IPS DF 6.9 (cell line): Measurements from ENCODE around the gene CFAP20.

ENCODE experiments used
- DNase-seq: peaks from one replicate; pipeline ENCODE4 v3.0.0-alpha.2; 2013; ENCODE audit warnings: low read depth, low spot score
- H3K27ac ChIP-seq: one replicate; pipeline ENCODE4 v1.5.1; 2013; ENCODE audit warnings: low read length, control low read depth
- H3K27me3 ChIP-seq: 2 replicates; pipeline ENCODE4 v1.6.1; 2013; ENCODE audit warnings: mild to moderate bottlenecking, low read length; ENCODE audit not compliant: control insufficient read depth, insufficient read depth
- H3K36me3 ChIP-seq: 2 replicates; pipeline ENCODE4 v1.6.1; 2013; ENCODE audit warnings: low read length; ENCODE audit not compliant: control insufficient read depth, insufficient read depth
- H3K4me1 ChIP-seq: 2 replicates; pipeline ENCODE4 v1.6.1; 2013; ENCODE audit warnings: low read length; ENCODE audit not compliant: control insufficient read depth, insufficient read depth
- H3K4me3 ChIP-seq: 2 replicates; pipeline ENCODE4 v1.5.1; 2013; ENCODE audit warnings: mild to moderate bottlenecking, low read length
- H3K9me3 ChIP-seq: 2 replicates; pipeline ENCODE4 v1.6.1; 2013; ENCODE audit warnings: low read length, inconsistent platforms; ENCODE audit not compliant: control insufficient read depth, insufficient read depth
- WGBS: extraction: QIAGEN DNeasy Blood & Tissue Kit; methylation state at CpG from one replicate; pipeline ENCODE4 v1.1.7; 2013; ENCODE audit warnings: mixed read lengths, missing lambda C conversion rate; ENCODE audit not compliant: insufficient read length, insufficient coverage; 5-methylcytosine and 5-hydroxymethylcytosine counted together

Gene CFAP20

GRCh38 chr16:58129097-58129936 is at the start of gene CFAP20:
Gene CFAP20, minus strand, starts transcription at chr16:58129381. Its CDS starts 266 bp downstream, at chr16:58129115.
- no peaks in the 10 kb centered on the region for H3K9me3 ChIP-seq
- H3K27ac ChIP-seq: no peak within 1 kb of the TSS
- H3K27me3 ChIP-seq: no peaks in the 10 kb centered on the region
- no peaks in the 10 kb centered on the region for H3K4me1 ChIP-seq
- no peaks in the 10 kb centered on the region for H3K36me3 ChIP-seq
- peak within 1 kb of the TSS; percentile 92 for H3K4me3 ChIP-seq
- DNase-seq: peak; percentile 100
- no CpG with 5 or more reads among the region's 70 CpGs for whole genome bisulfite sequencing

- Histone ChIP-seq H3K36me3 (no peaks in the 10 kb centered on the region; the same call in 1 of the 2 replicates), H3K27me3 (no peaks in the 10 kb centered on the region), H3K27ac (no peak overlapping the region), H3K4me1 (no peaks in the 10 kb centered on the region), H3K4me3 (no peak overlapping the region), H3K9me3 (no peaks in the 10 kb centered on the region)
- no CpG with 5 or more reads among the region's 1 CpG for WGBS
- no peak for DNase-seq
Observed at GRCh38 chr16:58177353-58177710, 48.2 kb upstream of the CFAP20 start.

GRCh38 chr16:58176608-58177352 is 47.6 kb upstream of the CFAP20 start:
- no CpG with 5 or more reads among the region's 5 CpGs for WGBS
- Histone ChIP-seq H3K4me3 (no peak overlapping the region), H3K27ac (no peak overlapping the region), H3K9me3 (no peaks in the 10 kb centered on the region), H3K36me3 (no peaks in the 10 kb centered on the region; the same call in 1 of the 2 replicates), H3K27me3 (no peaks in the 10 kb centered on the region), H3K4me1 (no peaks in the 10 kb centered on the region)
- no peak for DNase-seq

GRCh38 chr16:58170223-58170622 is 41.0 kb upstream of the CFAP20 start:
- no peak overlapping the region for H3K27ac ChIP-seq
- DNase-seq: no peak
- H3K4me3 ChIP-seq: no peak overlapping the region
- H3K36me3 ChIP-seq: peaks cover 17% of the 10 kb centered on the region; the same call in 1 of the 2 replicates
- no peaks in the 10 kb centered on the region for H3K27me3 ChIP-seq
- no peaks in the 10 kb centered on the region for H3K4me1 ChIP-seq
- no peaks in the 10 kb centered on the region for H3K9me3 ChIP-seq
- WGBS: no CpG with 5 or more reads among the region's 2 CpGs

GRCh38 chr16:58160855-58161254 is 31.7 kb upstream of the CFAP20 start:
- H3K36me3 ChIP-seq: peaks cover 18% of the 10 kb centered on the region
- H3K27ac ChIP-seq: no peak overlapping the region
- no peaks in the 10 kb centered on the region for H3K4me1 ChIP-seq
- H3K9me3 ChIP-seq: no peaks in the 10 kb centered on the region
- no peak overlapping the region for H3K4me3 ChIP-seq
- WGBS: no CpG with 5 or more reads among the region's 3 CpGs
- no peaks in the 10 kb centered on the region for H3K27me3 ChIP-seq
- DNase-seq: no peak

- Histone ChIP-seq H3K27me3 (no peaks in the 10 kb centered on the region), H3K4me3 (no peak overlapping the region), H3K27ac (no peak overlapping the region), H3K36me3 (peaks cover 7% of the 10 kb centered on the region), H3K4me1 (no peaks in the 10 kb centered on the region), H3K9me3 (no peaks in the 10 kb centered on the region)
- no peak for DNase-seq
- no CpG with 5 or more reads among the region's 3 CpGs for WGBS
Observed at GRCh38 chr16:58158725-58159124, 29.5 kb upstream of the CFAP20 start.

GRCh38 chr16:58157951-58158540 is 28.9 kb upstream of the CFAP20 start:
- DNase-seq: no peak
- Histone ChIP-seq H3K27ac (no peak overlapping the region), H3K36me3 (peaks cover 3% of the 10 kb centered on the region; the same call in 1 of the 2 replicates), H3K4me1 (no peaks in the 10 kb centered on the region), H3K4me3 (no peak overlapping the region), H3K27me3 (no peaks in the 10 kb centered on the region), H3K9me3 (no peaks in the 10 kb centered on the region)
- no CpG with 5 or more reads among the region's 29 CpGs for WGBS

GRCh38 chr16:58157239-58157638 is 28.1 kb upstream of the CFAP20 start:
- no peak overlapping the region for H3K27ac ChIP-seq
- H3K36me3 ChIP-seq: peaks cover 3% of the 10 kb centered on the region; the same call in 1 of the 2 replicates
- no peaks in the 10 kb centered on the region for H3K27me3 ChIP-seq
- H3K9me3 ChIP-seq: no peaks in the 10 kb centered on the region
- H3K4me3 ChIP-seq: no peak overlapping the region
- WGBS: no CpG with 5 or more reads among the region's 2 CpGs
- DNase-seq: no peak
- H3K4me1 ChIP-seq: no peaks in the 10 kb centered on the region

GRCh38 chr16:58155839-58156238 is 26.7 kb upstream of the CFAP20 start:
- H3K27me3 ChIP-seq: no peaks in the 10 kb centered on the region
- no peak overlapping the region for H3K4me3 ChIP-seq
- no peaks in the 10 kb centered on the region for H3K9me3 ChIP-seq
- no peak for DNase-seq
- H3K36me3 ChIP-seq: peaks cover 2% of the 10 kb centered on the region; the same call in 1 of the 2 replicates
- H3K4me1 ChIP-seq: no peaks in the 10 kb centered on the region
- no peak overlapping the region for H3K27ac ChIP-seq
- no CpG with 5 or more reads among the region's 2 CpGs for WGBS

GRCh38 chr16:58154345-58154744 is 25.2 kb upstream of the CFAP20 start:
- H3K4me1 ChIP-seq: no peaks in the 10 kb centered on the region
- H3K9me3 ChIP-seq: no peaks in the 10 kb centered on the region
- no peak overlapping the region for H3K27ac ChIP-seq
- no peak overlapping the region for H3K4me3 ChIP-seq
- WGBS: no CpG with 5 or more reads among the region's 2 CpGs
- no peaks in the 10 kb centered on the region for H3K36me3 ChIP-seq
- H3K27me3 ChIP-seq: no peaks in the 10 kb centered on the region
- DNase-seq: no peak
